Breast epithelium (tissue), 4 donors: ENCODE data around the gene COG2. TPM values are rescaled to one million over a fixed set of nuclear protein-coding genes. Genes with fewer than 3 reads are reported as not detected.

Experiments
- DNase-seq, 2 donors: peaks; one replicate each; pipeline ENCODE4 v3.0.0-alpha.2; 2019; ENCODE audit warnings: low spot score in 2 of 2
- H3K27ac ChIP-seq, 2 donors: fragments of 200-600 bp; sonication (generic) in 1 of 2; one replicate each; pipeline ENCODE4 v1.5.1; 2016 to 2019; ENCODE audit warnings: mild to moderate bottlenecking in 1 of 2
- H3K27me3 ChIP-seq, 2 donors: fragments of 200-600 bp; sonication (generic) in 1 of 2; one replicate each; pipeline versions ENCODE4 v1.5.1 to v1.6.0; 2017 to 2019; ENCODE audit warnings: control low read depth in 1 of 2, mild to moderate bottlenecking in 1 of 2
- H3K36me3 ChIP-seq: fragments of 200-600 bp; one replicate; pipeline ENCODE4 v1.5.1; 2019
- H3K4me1 ChIP-seq, 2 donors: fragments of 200-600 bp; sonication (generic); one replicate each; pipeline ENCODE4 v1.5.1; 2016 to 2019; ENCODE audit warnings: control low read depth in 1 of 2
- H3K4me3 ChIP-seq, 3 donors: fragments of 200-600 bp; sonication (generic); 1 replicate in 2 of 3; 2 replicates in 1 of 3; pipeline ENCODE4 v1.5.1; 2016 to 2019; ENCODE audit warnings: mild to moderate bottlenecking in 3 of 3, moderate library complexity in 2 of 3
- H3K9me3 ChIP-seq, 2 donors: fragments of 200-600 bp; sonication (generic) in 1 of 2; one replicate each; pipeline ENCODE4 v1.5.1; 2016 to 2019; ENCODE audit warnings: control low read depth in 1 of 2
- CTCF ChIP-seq, 3 donors: fragments of 450-650 bp; IDR thresholded peaks; one replicate each; pipeline ENCODE4 v1.5.1; 2016 to 2017; ENCODE audit warnings: antibody characterized with exemption in 3 of 3, mild to moderate bottlenecking in 3 of 3, moderate library complexity in 3 of 3
- POLR2A ChIP-seq: fragments of 450-650 bp; IDR thresholded peaks from one replicate; pipeline ENCODE4 v1.6.1; 2016; ENCODE audit warnings: antibody characterized with exemption, mild to moderate bottlenecking, moderate library complexity
- POLR2AphosphoS5 ChIP-seq, 3 donors: sonication (generic); formaldehyde crosslinking; IDR thresholded peaks; one replicate each; pipeline ENCODE4 v1.6.1; 2017; ENCODE audit warnings: antibody characterized with exemption in 3 of 3
- intact Hi-C: fragments of 100-400 bp; cut with DNase I; formaldehyde crosslinking; loops from one replicate; pipeline ENCODE4 v1.15.1; 2023; ENCODE audit warnings: low total_unique reads
- total RNA-seq, 3 donors: library from RNA; depleted of rRNA; stranded (reverse); fragments of >200 nt; gene quantifications; one replicate each; pipeline ENCODE4 v1.1.0, GENCODE V29; 2016

COG2 gene
- total RNA-seq, 3 donors from 2014 or later = 22.9 to 44.3 (median 33.4) TPM

GRCh38 chr1:230707732-230708630, 65.7 kb downstream of the COG2 start:
- H3K36me3 ChIP-seq = no peaks in the 10 kb centered on the region
- H3K4me3 ChIP-seq = no peak overlapping the region
- no peak overlapping the region for H3K27ac ChIP-seq
- TF ChIP-seq POLR2A (no peak), POLR2AphosphoS5 (IDR thresholded peaks at IDR 0.05) (no peak), CTCF (IDR thresholded peaks at IDR 0.05) (no peak)
- intact Hi-C loops = no loop called here
- no peak for DNase-seq
- no peaks in the 10 kb centered on the region for H3K4me1 ChIP-seq
- no peaks in the 10 kb centered on the region for H3K9me3 ChIP-seq
- H3K27me3 ChIP-seq = no peaks in the 10 kb centered on the region

GRCh38 chr1:230708631-230709580, 66.6 kb downstream of the COG2 start:
- Histone ChIP-seq H3K9me3 (no peaks in the 10 kb centered on the region), H3K4me1 (peaks cover 0 to 3% of the 10 kb centered on the region in 2 donors), H3K27me3 (no peaks in the 10 kb centered on the region), H3K27ac (no peak overlapping the region), H3K36me3 (no peaks in the 10 kb centered on the region), H3K4me3 (no peak overlapping the region)
- intact Hi-C loops = no loop called here
- TF ChIP-seq CTCF (IDR thresholded peaks at IDR 0.05) (no peak), POLR2A (no peak), POLR2AphosphoS5 (IDR thresholded peaks at IDR 0.05) (no peak)
- no peak for DNase-seq

DNA sequence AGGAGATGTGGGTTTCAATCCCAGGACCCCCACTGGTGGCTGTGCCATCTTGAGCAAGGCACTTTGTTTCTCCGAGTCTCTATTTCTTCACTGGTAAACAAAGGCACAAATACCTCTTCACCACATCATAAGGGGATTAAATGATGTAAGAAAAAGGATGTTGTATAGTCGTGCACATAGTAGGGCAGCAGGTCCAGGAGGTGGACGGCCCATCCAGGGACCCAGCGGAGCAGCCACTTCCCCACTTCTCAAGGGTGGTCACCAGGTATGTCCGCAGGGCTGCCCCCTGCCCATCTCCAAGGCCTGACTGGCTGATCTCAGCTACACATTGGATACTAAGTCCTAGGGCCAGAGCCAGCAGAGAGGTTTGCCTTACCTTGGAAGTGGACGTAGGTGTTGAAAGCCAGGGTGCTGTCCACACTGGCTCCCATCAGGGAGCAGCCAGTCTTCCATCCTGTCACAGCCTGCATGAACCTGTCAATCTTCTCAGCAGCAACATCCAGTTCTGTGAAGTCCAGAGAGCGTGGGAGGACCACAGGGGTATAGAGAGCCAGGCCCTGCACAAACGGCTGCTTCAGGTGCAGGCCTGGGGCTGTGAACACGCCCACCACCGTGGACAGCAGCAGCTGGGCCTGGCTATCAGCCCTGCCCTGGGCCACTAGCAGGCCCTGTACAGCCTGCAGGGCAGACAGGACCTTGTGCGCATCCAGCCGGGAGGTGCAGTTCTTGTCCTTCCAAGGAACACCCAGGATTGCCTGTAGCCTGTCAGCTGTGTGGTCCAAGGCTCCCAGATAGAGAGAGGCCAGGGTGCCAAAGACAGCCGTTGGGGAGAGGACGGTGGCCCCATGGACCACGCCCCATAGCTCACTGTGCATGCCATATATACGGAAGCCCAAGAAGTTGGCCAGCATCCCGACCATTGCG, 67.6 kb downstream of the COG2 start:
- TF ChIP-seq POLR2AphosphoS5 (IDR thresholded peaks at IDR 0.05) (no peak), CTCF (IDR thresholded peaks at IDR 0.05) (no peak), POLR2A (no peak)
- intact Hi-C loops = loop anchor here (10.0 kb wide), 1 partner anchor 1685 kb away; no protein-coding TSS in a partner anchor
- Histone ChIP-seq H3K36me3 (no peaks in the 10 kb centered on the region), H3K4me1 (peaks cover 0 to 7% of the 10 kb centered on the region in 2 donors), H3K27me3 (no peaks in the 10 kb centered on the region), H3K27ac (no peak overlapping the region), H3K9me3 (no peaks in the 10 kb centered on the region), H3K4me3 (no peak overlapping the region)
- DNase-seq = no peak

DNA sequence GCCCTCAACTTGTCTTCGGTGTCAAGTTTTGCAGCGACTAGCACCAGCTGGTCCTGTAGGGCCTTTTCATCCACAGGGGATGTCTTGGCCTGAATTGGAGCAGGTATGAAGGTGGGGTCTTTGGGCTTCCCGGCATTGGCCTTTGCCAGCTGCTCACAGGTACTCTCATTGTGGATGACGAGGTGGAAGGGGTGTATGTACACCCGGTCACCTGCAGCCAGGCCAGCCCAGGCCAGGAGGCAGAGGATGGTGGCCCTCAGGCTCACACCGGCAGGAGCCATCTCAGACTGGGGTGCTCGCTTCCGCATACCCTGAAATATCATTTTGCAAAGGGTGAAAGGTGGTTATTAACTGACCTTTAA, 68.2 kb downstream of the COG2 start:
- no peak overlapping the region for H3K27ac ChIP-seq
- H3K4me3 ChIP-seq = no peak overlapping the region
- no peak for DNase-seq
- H3K4me1 ChIP-seq = peaks cover 0 to 7% of the 10 kb centered on the region in 2 donors
- intact Hi-C loops = loop anchor here (10.0 kb wide), 1 partner anchor 1684 kb away; no protein-coding TSS in a partner anchor
- no peak for TF ChIP-seq POLR2AphosphoS5 (IDR thresholded peaks at IDR 0.05)
- no peak for TF ChIP-seq POLR2A
- TF ChIP-seq CTCF (IDR thresholded peaks at IDR 0.05) = no peak
- no peaks in the 10 kb centered on the region for H3K36me3 ChIP-seq
- H3K27me3 ChIP-seq = no peaks in the 10 kb centered on the region
- H3K9me3 ChIP-seq = no peaks in the 10 kb centered on the region
